ENCODE data around the gene VPS13D.
"Not testable (repeated sequence)": the region's sequence is repeated elsewhere in the genome, so short reads cannot be mapped to it uniquely, and the experiment has no call there.

VPS13D gene

DNA sequence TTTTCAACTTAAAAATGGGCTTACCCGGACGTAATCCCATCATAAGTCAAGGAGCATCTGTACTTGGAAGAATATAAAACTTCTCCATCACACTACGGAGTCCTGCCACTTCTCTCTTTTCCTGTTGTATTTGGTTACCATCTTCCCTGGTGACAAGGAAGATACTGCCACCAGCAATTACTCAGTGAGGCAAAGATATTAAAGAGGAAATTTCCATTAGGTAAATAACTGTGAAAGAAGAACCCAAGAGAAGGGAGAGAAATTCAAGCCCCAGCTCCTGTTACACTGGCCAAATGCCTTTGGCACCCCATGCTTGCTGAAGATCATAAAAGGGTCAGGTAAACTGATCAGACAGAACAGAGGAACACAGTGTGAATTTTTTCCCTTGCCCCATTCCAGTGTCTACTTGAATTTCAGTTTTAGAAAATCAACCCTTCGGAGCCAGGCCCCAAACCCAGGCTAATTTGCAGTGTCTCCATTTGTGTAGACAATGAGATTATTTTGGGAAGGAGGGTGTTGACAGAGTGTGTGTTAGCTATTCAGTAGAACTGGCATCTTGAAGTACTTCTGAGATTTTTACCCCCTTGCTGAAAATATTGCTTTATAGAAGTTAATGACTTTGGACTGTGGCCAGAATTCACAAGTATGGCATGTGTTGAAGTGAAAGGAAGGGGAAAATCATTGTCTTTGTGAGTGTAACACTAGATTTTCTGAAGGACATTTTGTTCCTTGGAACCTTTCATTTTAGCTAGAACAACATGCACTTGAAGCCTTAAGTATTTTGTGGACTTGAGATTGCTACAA, 221.1 kb downstream of the VPS13D start:
- no peak for DNase-seq (ENCODE audit: low read depth, low spot score)
- Histone ChIP-seq H3K9ac (ENCODE audit: insufficient read length, low read depth) (no peak overlapping the region), H3K9me3 (ENCODE audit: insufficient read depth, low read length) (no peaks in the 10 kb centered on the region), H3K36me3 (ENCODE audit: insufficient read depth, insufficient read length, low read length) (no peaks in the 10 kb centered on the region), H3K4me3 (ENCODE audit: insufficient read length, low read depth) (no peak overlapping the region), H3K4me1 (ENCODE audit: insufficient read depth, insufficient read length) (no peaks in the 10 kb centered on the region), H3K27me3 (ENCODE audit: insufficient read depth, insufficient read length) (no peaks in the 10 kb centered on the region)
- no peak for TF ChIP-seq SUZ12 (IDR thresholded peaks at IDR 0.05; ENCODE audit: extremely low read depth, insufficient read depth, insufficient read length)
- TF ChIP-seq ZNF274 (IDR thresholded peaks at IDR 0.05; ENCODE audit: low read depth, low read length), result no peak
- TF ChIP-seq YY1 (IDR thresholded peaks at IDR 0.05; ENCODE audit: insufficient read depth, insufficient read length), result no peak

DNA sequence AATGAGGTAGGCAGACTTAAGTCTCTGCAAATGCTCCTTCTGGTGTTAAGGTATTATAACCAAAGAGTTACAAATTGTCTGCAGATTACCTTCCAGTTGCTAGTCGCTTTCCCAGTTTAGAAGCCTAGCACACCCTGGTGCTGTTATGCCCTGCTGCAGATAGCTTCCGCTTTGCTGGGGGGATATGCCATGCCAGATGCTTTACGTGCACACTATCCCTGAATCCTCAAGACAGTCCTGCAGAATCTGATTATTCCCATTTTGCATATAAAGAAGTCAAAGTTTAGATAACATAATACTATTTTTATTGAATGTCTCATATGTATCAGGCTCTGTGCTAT, 221.7 kb downstream of the VPS13D start:
- H3K27me3 ChIP-seq (ENCODE audit: insufficient read depth, insufficient read length), result no peaks in the 10 kb centered on the region
- DNase-seq (ENCODE audit: low read depth, low spot score), result no peak
- TF ChIP-seq ZNF274 (IDR thresholded peaks at IDR 0.05; ENCODE audit: low read depth, low read length) (no peak), SUZ12 (IDR thresholded peaks at IDR 0.05; ENCODE audit: extremely low read depth, insufficient read depth, insufficient read length) (no peak), YY1 (IDR thresholded peaks at IDR 0.05; ENCODE audit: insufficient read depth, insufficient read length) (no peak)
- no peak overlapping the region for H3K9ac ChIP-seq (ENCODE audit: insufficient read length, low read depth)
- H3K36me3 ChIP-seq (ENCODE audit: insufficient read depth, insufficient read length, low read length), result no peaks in the 10 kb centered on the region
- no peak overlapping the region for H3K4me3 ChIP-seq (ENCODE audit: insufficient read length, low read depth)
- no peaks in the 10 kb centered on the region for H3K4me1 ChIP-seq (ENCODE audit: insufficient read depth, insufficient read length)
- H3K9me3 ChIP-seq (ENCODE audit: insufficient read depth, low read length), result no peaks in the 10 kb centered on the region

GRCh38 chr1:12452262-12452661, 222.4 kb downstream of the VPS13D start:
- Histone ChIP-seq H3K9ac (ENCODE audit: insufficient read length, low read depth) (no peak overlapping the region), H3K36me3 (ENCODE audit: insufficient read depth, insufficient read length, low read length) (no peaks in the 10 kb centered on the region), H3K4me1 (ENCODE audit: insufficient read depth, insufficient read length) (no peaks in the 10 kb centered on the region), H3K9me3 (ENCODE audit: insufficient read depth, low read length) (no peaks in the 10 kb centered on the region), H3K4me3 (ENCODE audit: insufficient read length, low read depth) (no peak overlapping the region), H3K27me3 (ENCODE audit: insufficient read depth, insufficient read length) (no peaks in the 10 kb centered on the region)
- no peak for DNase-seq (ENCODE audit: low read depth, low spot score)
- no peak for TF ChIP-seq YY1 (IDR thresholded peaks at IDR 0.05; ENCODE audit: insufficient read depth, insufficient read length)
- no peak for TF ChIP-seq SUZ12 (IDR thresholded peaks at IDR 0.05; ENCODE audit: extremely low read depth, insufficient read depth, insufficient read length)
- no peak for TF ChIP-seq ZNF274 (IDR thresholded peaks at IDR 0.05; ENCODE audit: low read depth, low read length)

DNA sequence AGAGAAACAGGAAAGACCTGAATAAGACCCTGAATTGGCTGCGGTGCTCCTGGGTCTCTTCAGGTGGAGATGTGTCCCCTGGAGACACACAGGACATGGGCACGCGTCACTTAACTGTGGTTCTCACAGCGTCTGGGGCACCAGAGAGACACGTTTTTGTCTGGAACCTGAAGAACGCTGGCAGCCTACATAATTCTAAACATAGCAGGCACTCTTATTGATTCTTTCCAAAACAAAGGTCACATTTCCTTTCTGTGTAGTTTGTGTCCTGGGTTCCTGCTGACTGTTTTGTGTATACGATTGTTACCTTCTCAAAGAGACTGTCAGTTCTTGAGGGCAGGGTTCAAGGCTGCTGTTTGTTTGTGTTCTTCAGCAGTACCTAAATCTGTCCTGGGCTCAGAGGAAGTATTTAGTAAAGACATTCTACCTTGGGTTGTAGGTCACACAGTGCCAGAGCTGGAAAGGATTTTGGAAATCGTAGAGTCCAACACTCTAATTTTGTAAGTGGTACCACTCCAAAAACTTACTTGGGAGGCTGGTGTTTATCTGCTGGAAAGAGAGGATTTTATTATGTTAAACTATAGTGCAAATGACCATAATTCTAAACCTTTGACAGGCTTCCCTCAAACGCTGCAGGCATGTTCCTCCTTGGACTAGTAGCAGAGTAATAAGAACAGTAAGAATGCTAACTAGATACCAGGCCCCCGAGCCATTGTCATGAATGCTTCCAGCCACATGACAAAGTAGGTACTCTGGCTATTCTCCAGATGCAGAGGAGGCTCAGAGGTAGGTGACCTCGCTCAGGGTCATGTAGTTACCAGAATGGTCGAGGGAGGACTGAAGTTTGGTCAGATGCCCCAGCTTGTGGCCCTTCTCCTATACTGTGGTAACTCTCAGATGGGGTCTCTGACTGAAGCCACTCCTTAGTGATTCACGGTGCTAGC, 223.8 kb downstream of the VPS13D start:
- H3K36me3 ChIP-seq (ENCODE audit: insufficient read depth, insufficient read length, low read length), result no peaks in the 10 kb centered on the region
- no peaks in the 10 kb centered on the region for H3K9me3 ChIP-seq (ENCODE audit: insufficient read depth, low read length)
- peak; percentile 13 for DNase-seq (ENCODE audit: low read depth, low spot score)
- H3K9ac ChIP-seq (ENCODE audit: insufficient read length, low read depth), result no peak overlapping the region
- H3K4me3 ChIP-seq (ENCODE audit: insufficient read length, low read depth), result no peak overlapping the region
- H3K27me3 ChIP-seq (ENCODE audit: insufficient read depth, insufficient read length), result no peaks in the 10 kb centered on the region
- no peaks in the 10 kb centered on the region for H3K4me1 ChIP-seq (ENCODE audit: insufficient read depth, insufficient read length)
- no peak for TF ChIP-seq ZNF274 (IDR thresholded peaks at IDR 0.05; ENCODE audit: low read depth, low read length)
- no peak for TF ChIP-seq YY1 (IDR thresholded peaks at IDR 0.05; ENCODE audit: insufficient read depth, insufficient read length)
- TF ChIP-seq SUZ12 (IDR thresholded peaks at IDR 0.05; ENCODE audit: extremely low read depth, insufficient read depth, insufficient read length), result no peak

DNA sequence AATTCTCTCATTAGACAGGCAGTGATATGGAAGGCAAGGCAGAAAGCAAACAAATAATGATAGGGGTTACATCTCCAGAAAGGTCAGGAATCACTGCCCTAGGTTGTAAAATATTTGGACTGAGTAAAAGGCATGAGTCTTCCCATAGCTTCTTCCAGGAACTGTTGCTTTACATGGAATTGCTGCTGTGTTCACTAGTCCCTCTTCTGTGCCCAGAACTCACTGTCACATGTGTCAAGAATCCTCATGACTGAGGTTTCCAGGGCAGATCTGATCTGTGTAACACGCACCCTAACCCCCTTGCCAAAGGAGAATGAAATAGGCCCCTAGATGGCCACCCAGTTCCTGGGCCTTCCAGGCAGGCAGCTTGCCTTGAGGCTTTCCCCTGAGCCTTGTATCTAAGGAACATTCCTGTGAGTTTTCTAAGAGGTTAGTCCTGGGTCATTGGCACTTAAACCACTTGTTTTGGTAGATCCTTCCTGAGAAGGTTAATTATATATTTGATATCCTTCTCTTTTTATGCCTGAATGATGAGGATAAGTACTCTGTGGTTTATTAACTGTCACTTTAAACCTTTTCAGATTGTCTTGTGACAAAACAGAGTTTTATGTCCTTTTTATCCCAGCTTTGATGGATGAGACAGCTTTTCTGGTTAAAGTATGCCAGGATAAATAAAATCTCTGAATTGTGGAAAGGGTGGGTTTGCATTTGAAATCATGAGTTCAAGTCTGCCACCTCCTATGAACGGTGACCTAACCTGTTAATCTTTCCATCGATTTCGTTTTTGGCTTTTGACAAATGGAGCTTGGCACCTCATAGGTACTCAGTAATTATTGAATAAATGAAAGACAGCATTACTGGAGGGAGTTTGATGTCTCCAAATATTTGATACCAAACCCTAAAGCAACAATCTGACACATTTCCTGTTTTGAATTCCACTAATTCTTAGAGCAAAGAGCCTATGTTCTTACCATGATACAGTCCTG, 224.9 kb downstream of the VPS13D start:
- no peak overlapping the region for H3K4me3 ChIP-seq (ENCODE audit: insufficient read length, low read depth)

DNA sequence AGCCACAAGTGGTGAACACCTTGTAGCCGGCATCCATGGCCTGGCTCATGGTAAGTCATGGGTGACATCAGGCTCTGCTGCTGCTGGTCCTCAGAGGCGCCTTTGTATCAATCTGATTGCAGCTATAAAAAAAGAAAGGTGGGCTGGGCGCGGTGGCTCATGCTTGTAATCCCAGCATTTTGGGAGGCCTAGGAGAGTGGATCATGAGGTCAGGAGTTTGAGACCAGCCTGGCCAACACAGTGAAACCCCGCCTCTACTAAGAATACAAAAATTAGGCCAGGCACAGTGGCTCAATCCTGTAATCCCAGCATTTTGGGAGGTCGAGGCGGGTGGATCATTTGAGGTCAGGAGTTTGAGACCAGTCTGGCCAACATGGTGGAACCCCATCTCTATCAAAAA, 226.3 kb downstream of the VPS13D start:
- H3K9me3 ChIP-seq (ENCODE audit: insufficient read depth, low read length); H3K9ac ChIP-seq (ENCODE audit: insufficient read length, low read depth); DNase-seq (ENCODE audit: low read depth, low spot score); H3K36me3 ChIP-seq (ENCODE audit: insufficient read depth, insufficient read length, low read length); H3K27me3 ChIP-seq (ENCODE audit: insufficient read depth, insufficient read length); H3K4me1 ChIP-seq (ENCODE audit: insufficient read depth, insufficient read length); H3K4me3 ChIP-seq (ENCODE audit: insufficient read length, low read depth): not testable (repeated sequence)

More for the DNA sequence above, 224.9 kb downstream of the VPS13D start:
- no peak overlapping the region for H3K9ac ChIP-seq (ENCODE audit: insufficient read length, low read depth)
- H3K4me1 ChIP-seq (ENCODE audit: insufficient read depth, insufficient read length), result no peaks in the 10 kb centered on the region
- no peak for TF ChIP-seq YY1 (IDR thresholded peaks at IDR 0.05; ENCODE audit: insufficient read depth, insufficient read length)
- no peak for TF ChIP-seq ZNF274 (IDR thresholded peaks at IDR 0.05; ENCODE audit: low read depth, low read length)
- TF ChIP-seq SUZ12 (IDR thresholded peaks at IDR 0.05; ENCODE audit: extremely low read depth, insufficient read depth, insufficient read length), result no peak
- no peaks in the 10 kb centered on the region for H3K9me3 ChIP-seq (ENCODE audit: insufficient read depth, low read length)
- DNase-seq (ENCODE audit: low read depth, low spot score), result no peak
- H3K36me3 ChIP-seq (ENCODE audit: insufficient read depth, insufficient read length, low read length), result no peaks in the 10 kb centered on the region
- no peaks in the 10 kb centered on the region for H3K27me3 ChIP-seq (ENCODE audit: insufficient read depth, insufficient read length)

Data from NT2/D1 (cell line).